CD4-positive, alpha-beta T cell treated with Interleukin-21 for 1 hour (primary cell): ENCODE results near the gene MCEE.
"Not testable (repeated sequence)": the region's sequence is repeated elsewhere in the genome, so short reads cannot be mapped to it uniquely, and the experiment has no call there.

ENCODE experiments used
- DNase-seq: peaks from one replicate; pipeline ENCODE4 v3.0.0-alpha.2; 2020

Gene MCEE

DNA sequence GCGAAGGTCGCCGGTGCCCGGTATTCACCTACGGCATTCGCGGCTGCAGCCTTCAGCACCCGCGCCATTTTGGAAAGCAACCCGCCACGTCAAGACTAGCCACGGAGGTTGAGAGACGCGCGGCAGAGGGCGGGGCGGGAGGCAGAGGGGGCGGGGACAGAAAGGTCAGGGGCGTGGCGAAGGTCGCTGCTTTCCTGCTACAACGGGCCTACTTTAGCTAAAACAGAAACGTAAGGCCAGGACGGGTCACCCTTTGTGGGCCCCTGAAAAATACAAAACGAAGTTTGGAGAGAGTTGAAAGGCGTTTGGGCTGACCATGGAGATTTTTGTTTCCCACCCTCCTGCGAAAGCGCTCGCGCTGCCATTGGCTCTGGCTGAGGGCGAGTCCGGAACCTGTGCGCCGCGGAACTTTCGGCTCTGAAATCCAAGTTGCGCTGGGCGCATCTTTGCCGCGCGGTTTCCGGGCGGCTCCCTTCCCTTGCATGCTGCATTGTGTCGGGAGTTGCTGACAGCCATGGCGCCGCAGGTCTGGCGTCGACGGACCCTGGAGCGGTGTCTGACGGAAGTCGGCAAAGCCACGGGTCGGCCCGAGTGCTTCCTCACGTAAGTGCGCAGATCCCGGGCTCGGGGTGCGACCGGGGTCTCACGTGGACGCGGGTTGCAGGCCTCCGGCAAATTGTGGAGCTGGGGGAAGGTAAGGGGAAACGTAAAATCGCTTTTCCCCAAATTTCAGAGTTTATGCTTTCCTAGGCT is at the start of gene MCEE, which contains the start of gene MPHOSPH10:
Gene MCEE, minus strand, starts transcription at position 78 of the 753 bp plus-strand sequence. Its CDS starts 10 bp downstream, at position 68.
Gene MPHOSPH10, plus strand, starts transcription at position 483 of the 753 bp plus-strand sequence. Its CDS starts 32 bp downstream, at position 515.
- DNase-seq, result peak; percentile 89

GRCh38 chr2:71178836-71179235 is 48.8 kb upstream of the MCEE start:
- DNase-seq, result not testable (repeated sequence)

- DNase-seq, result no peak
Observed at GRCh38 chr2:71174207-71174606, 44.2 kb upstream of the MCEE start.

- no peak for DNase-seq
Observed at GRCh38 chr2:71173096-71173495, 43.1 kb upstream of the MCEE start.

GRCh38 chr2:71166812-71167211 is 36.8 kb upstream of the MCEE start:
- DNase-seq, result no peak

- peak; percentile 51 for DNase-seq
Observed at GRCh38 chr2:71157124-71157793, 27.2 kb upstream of the MCEE start.

- DNase-seq, result no peak
Observed at GRCh38 chr2:71156573-71156972, 26.5 kb upstream of the MCEE start.

DNA sequence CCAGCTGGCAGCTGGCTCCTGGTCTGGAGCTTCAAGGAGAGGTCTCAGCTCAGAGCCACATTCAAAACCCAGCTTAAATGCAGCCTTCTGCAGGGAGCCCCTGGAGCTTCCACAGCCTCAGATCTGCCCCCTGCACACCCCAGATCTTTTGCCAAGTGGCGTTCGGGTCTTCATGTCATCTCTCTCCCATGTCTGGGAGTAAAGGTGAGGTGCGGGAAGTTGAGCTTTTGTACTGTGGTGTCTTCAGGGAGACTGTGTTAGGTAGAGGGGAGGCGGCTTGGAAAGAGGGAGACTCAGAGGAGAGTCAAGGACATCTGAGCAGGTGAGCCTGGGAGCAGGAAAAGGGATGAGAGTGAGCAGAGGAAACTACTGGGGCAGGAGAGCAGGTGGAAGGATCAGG is 25.8 kb upstream of the MCEE start:
- no peak for DNase-seq

DNA sequence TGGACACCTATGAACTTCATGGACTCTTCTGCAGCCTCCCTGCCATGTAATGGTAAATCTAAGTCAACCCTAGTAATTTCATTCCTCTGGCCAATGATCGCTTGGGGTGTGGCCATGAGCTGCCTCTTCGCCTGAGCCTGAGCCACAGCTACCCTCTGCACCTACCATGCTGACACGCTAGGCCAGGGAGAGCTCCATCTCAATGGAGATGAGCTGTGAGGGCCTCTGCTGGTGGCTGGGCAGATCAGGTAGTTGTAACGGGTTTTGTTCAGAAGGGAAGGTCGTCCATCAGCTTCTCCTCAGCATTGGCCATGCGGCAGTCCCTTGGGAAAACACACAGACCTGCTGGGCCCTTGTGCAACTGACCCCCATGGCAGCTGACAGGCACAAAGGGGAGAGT is 24.8 kb upstream of the MCEE start:
- DNase-seq, result peak; percentile 5

DNA sequence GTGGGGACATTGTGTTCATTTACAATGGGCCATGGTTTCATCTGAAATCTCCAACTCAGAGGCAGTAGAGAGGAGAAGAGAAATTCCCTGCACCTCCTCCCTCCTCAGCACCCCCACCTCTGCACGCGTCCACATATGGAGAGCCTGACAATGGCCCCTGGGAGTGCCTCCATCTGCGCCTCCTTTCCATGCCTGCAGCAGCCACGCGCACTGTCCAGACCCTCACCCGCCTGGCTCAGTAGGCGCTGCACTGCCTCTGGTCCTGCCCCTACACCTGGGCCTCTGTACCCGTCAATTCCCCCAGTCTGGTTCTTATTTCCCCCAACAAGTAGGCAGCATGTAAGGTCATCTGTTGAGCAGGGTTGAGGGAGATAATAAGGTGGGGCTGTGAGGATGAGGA is 24.2 kb upstream of the MCEE start:
- no peak for DNase-seq

DNA sequence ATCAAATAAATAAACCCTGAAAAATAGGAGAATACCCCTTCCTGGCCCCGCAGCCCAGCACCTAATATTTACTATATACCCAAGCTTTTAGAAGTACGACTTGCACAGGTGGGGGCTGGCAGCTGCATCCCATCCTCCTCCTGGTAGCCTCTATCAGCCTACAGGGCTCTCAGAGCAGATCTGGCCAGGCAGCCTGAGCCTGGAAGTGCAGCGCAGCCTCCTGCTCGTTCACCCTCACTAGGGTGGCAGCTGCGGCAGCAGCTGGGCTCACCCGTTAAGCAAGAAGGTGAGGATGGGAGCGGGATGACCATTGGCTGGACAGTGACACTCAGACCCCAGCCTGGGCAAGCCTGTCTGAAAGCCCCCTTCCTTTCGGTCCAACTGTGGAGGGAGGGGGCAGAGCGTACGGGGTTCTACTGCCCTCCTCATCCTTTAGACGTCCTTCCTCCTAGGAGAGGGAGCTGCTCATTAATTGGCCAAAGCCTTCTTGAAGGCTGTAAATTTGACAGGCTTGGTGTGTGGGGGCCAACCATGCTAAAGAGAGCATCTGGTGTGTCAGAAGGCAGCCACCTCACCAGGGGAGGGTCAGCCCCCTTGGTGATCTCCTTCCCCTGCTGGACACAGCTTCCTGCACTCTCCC is 23.7 kb upstream of the MCEE start:
- no peak for DNase-seq

GRCh38 chr2:71151620-71152019 is 21.6 kb upstream of the MCEE start:
- no peak for DNase-seq

DNA sequence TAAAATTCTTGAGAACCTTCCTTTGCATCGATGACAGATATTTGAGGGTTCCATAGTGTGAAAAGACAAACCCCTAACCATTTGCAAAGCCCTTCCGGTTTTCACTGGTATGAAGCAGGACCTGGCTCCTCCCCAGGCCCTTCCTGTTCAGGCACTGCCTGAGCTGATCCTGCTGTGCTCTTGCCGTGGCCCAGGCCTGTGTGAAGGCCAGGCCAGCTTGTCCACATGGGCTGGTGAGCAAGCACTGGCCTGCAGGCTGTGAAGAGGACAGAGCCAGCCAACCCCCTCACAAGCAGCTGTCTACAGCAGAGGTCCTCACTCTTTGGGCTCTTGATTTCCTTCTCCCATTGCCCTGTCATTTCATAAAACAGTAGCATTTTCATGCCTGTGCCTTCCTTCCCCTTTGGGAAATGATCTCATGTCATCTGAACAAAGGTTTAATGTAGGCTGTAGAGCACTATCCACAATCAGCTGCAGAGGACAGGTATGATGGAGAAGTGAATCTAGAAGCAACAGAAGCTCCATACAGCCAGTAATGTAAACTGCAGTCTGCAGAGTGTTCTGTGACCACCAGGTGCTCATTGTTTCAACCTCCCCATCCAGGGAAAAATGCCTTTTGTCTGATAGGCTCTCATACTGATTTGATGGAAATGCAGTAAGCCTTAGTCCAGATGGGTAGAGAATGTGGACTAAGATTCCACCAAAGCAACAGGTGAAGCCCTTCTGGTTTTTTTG is 20.2 kb upstream of the MCEE start:
- no peak for DNase-seq

GRCh38 chr2:71148506-71149063 is 18.6 kb upstream of the MCEE start:
- no peak for DNase-seq

GRCh38 chr2:71143782-71144181 is 13.8 kb upstream of the MCEE start:
- DNase-seq, result no peak

DNA sequence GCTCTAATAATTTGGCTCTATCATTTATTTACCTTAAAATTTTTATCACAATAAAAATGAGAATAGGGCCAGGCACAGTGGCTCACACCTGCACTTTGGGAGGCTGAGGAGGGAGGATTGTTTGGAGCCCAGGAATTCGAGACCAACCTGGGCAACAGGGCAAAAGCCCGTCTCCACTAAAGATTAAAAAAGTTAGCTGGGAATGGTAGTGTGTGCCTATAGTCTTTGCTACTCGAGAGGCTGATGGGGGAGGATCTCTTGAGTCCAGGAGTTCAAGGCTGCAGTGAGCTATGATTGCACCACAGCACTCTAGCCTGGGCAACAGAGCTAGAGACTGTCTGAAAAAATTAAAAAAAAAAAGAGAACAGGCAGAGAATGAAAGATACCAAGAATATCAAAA is 6.1 kb upstream of the MCEE start:
- DNase-seq, result no peak

DNA sequence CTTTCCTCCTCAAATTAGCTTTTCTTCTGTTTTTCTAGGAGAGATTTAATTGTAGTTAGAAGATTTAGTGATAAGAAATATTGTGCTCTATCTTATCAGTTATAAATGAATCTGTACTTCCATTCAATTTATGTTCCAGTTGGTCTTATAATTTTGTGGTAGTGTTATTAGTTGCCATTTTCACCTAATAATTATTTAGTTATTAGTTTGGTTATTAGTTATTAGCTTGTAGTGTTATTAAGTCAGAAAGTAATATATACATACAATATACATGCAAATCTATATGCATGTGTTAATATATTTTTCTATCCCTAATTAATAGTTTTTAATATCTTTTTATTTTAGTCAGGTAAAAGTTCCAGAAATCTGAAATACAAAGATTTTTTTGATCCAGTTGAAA is 3.6 kb upstream of the MCEE start:
- no peak for DNase-seq

DNA sequence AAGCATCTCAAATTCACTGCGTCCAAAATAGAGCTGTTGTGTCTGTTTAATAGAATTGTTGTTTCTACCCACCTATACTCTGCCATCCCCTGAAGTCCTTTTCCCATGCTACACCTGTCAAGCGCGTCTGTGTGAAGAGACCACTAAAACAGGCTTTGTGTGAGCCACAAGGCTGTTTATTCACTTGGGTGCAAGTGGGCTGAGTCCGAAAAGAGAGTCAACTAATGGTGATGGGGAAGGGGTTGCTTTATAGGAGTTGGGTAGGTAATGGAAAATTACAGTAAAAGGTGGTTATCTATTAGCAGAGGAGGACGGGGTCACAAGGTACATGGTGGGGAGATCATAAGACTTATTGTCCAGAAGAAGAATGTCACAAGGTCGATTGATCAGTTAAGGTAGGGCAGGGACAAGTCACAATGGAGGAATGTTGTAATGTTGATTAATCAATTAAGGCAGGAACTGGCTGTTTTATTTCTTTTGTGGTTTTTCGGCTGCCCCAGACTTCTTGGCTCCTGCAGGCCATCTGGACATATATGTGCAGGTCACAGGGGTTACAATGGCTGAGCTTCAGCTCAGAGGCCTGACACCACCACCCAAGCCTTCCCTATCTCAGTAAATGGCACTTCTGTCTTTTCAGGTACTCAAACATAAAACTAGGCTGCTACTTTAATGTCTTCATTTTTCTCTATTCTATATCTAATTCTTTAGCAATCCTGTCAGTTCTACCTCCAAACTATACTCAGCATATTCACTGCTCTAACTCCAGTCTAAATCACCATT is 1.5 kb upstream of the MCEE start:
- not testable (repeated sequence) for DNase-seq

- DNase-seq, result no peak
Observed at GRCh38 chr2:71130905-71131244, 846 bp upstream of the MCEE start.

- no peak for DNase-seq
Observed at GRCh38 chr2:71129902-71130151, 202 bp downstream of the MCEE start.

DNA sequence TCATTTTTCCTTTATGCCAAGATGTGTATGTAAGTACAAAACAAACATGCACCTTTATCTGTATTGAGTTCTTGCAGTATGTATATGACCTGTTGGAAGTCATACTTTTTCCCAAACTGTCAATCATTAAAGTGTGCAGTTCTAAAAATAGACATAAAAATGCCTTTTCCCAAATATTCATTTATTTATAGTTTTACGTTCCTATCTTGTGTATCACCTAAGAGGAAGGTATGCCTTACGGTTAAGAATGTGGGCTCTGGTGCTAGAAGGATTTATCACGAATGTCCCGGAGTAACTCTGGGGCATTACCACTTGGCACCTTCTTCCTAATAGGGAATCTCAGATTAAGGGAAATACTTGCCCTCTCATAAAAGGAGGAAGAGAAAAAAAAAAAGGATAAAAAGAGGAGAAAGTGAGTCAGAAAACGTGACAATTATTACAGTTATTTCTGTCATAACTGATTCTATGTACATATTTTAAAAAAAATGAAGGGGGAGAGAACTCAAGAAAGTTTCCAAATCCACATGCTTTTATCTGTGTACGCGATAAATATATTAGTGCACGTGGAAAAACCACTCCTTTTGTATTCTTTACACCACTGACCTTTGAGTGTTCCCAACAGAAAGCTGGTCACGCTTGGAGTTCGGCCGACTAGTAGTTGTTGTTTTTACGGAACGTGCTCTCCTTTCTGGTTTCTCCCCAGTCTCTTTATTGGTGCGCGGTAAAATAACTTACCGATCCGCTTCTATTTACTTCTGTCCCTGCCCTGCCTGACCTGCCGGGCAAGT is 721 bp downstream of the MCEE start:
- DNase-seq, result no peak

GRCh38 chr2:71126957-71127356 is 3.1 kb downstream of the MCEE start:
- no peak for DNase-seq
